IPS-15b (cell line): Measurements from ENCODE around the gene TRPM3.

ENCODE experiments used
- H3K27me3 ChIP-seq: one replicate; pipeline ENCODE4 v1.6.1; 2013; ENCODE audit warnings: low read length; ENCODE audit not compliant: control insufficient read depth, insufficient read depth
- H3K36me3 ChIP-seq: one replicate; pipeline ENCODE4 v1.6.1; 2013; ENCODE audit warnings: low read length; ENCODE audit not compliant: control insufficient read depth, insufficient read depth
- H3K4me1 ChIP-seq: one replicate; pipeline ENCODE4 v1.6.1; 2013; ENCODE audit warnings: mild to moderate bottlenecking, low read length; ENCODE audit not compliant: control insufficient read depth, insufficient read depth
- H3K4me3 ChIP-seq: one replicate; pipeline ENCODE4 v1.5.1; 2013; ENCODE audit warnings: low read depth, low read length
- H3K9ac ChIP-seq: one replicate; pipeline ENCODE4 v1.6.1; 2013; ENCODE audit warnings: low read depth, mild to moderate bottlenecking, low read length
- H3K9me3 ChIP-seq: one replicate; pipeline ENCODE4 v1.6.1; 2013; ENCODE audit warnings: mild to moderate bottlenecking, low read length; ENCODE audit not compliant: control insufficient read depth, insufficient read depth

TRPM3 gene

DNA sequence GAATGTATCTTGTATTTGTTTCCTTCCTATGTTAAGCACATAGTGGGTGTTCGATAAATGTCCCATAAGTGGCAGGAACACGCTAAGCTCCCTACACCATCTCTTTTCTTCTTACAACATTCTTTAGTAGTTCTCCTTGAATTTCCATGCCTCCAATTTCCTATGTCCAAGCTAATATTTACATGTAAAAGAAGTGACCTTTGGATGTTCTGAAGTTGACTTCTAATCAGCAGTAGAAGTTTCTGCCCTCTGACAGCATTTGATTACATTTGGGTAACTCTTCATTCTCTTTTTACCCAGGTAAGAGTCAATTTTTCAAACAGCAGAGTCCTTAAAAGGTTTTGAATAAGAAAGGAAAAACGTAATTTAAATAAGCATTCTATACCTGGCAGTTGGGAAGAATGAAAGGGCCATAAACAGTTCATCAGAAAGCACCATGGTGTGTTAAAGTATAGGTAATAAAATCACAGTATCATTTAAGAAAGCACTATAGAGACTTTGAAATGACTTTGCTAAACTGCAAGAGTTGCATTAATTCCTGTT, 78.9 kb downstream of the TRPM3 start:
- Histone ChIP-seq H3K27me3 (no peaks in the 10 kb centered on the region), H3K9ac (no peak overlapping the region), H3K9me3 (no peaks in the 10 kb centered on the region), H3K4me3 (no peak overlapping the region), H3K36me3 (no peaks in the 10 kb centered on the region), H3K4me1 (peaks cover 13% of the 10 kb centered on the region)

DNA sequence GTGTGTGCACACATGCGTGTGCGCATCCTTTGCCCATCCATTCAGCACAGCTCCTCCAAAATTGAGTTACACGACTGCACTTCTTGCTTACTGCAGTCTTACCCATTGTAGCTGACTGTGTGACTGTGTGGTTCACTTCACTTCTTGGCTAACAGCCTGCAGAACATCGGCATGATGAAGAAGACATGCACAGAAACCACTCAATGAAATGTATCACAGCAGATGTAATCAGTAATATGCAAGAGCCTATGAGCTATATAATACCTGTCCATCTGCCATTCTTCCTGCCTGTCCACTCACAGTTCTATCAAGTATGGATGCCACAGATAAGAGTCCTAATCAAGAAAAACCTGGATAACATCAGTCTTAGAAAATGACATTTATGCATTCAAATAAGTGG, 83.9 kb downstream of the TRPM3 start:
- Histone ChIP-seq H3K36me3 (no peaks in the 10 kb centered on the region), H3K9me3 (no peaks in the 10 kb centered on the region), H3K9ac (no peak overlapping the region), H3K4me3 (no peak overlapping the region), H3K4me1 (peaks cover 5% of the 10 kb centered on the region), H3K27me3 (no peaks in the 10 kb centered on the region)

DNA sequence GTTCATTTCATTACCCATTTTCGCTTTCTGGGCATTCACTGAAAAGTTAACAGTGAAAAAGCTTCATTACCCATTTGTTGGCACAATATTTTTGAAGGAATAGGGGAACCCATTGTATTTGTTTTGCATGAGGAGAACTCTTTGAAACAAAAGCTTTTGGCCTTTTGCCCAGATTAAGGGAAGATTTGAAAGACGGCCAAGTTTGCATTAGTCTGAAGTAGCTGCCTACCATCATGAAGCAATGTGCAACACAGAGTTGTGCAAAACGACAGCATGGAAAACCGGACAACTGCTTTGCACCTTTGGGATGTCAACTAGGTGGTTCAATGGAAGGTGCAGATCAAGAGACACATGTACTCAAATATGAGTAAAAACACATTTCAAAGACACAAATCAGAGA, 84.9 kb downstream of the TRPM3 start:
- H3K4me1 ChIP-seq = no peaks in the 10 kb centered on the region

DNA sequence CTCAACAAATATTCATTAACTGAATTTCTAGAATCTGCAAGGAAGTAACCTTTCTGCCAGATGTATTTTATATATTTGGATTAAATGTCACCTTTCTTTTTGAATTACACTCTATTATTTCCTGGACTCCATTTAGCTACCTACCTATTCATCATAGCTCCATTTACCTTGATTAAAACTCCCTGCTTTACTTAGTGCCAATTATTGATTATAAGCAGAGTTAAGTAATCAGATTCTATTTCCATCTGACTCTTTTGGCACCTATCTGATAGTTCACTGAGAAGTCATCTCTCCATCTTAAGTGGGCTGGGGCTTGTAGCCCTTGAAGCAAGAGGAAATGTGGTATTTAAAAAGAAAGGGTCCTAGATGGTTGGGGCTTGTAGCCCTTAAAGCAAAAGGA, 88.6 kb downstream of the TRPM3 start:
- no peak overlapping the region for H3K9ac ChIP-seq
- H3K27me3 ChIP-seq = no peaks in the 10 kb centered on the region
- no peak overlapping the region for H3K4me3 ChIP-seq
- no peaks in the 10 kb centered on the region for H3K9me3 ChIP-seq
- H3K4me1 ChIP-seq = peaks cover 3% of the 10 kb centered on the region
- no peaks in the 10 kb centered on the region for H3K36me3 ChIP-seq

More for the DNA sequence above, 84.9 kb downstream of the TRPM3 start:
- Histone ChIP-seq H3K9ac (no peak overlapping the region), H3K36me3 (no peaks in the 10 kb centered on the region), H3K9me3 (no peaks in the 10 kb centered on the region), H3K27me3 (no peaks in the 10 kb centered on the region), H3K4me3 (no peak overlapping the region)

DNA sequence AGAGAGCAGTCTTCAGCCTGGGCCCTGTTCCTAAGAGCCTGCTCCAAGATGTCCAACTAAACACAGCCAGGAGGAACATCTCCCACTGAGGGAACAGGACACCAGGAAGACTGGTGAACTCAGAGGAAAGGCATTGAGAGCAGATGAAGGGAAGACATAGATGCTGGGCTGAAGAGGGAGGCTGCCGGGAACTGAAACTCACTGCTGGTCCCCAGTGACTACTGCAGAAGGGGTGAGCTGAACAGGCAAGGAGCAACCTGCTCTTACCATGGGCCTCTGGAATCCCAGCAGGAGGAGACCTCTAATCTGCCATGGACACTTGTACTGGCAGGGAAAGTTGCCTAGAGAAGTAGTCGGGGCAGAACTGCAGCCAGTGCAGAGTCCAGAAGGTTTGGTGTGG, 95.7 kb downstream of the TRPM3 start:
- Histone ChIP-seq H3K9me3 (no peaks in the 10 kb centered on the region), H3K4me3 (no peak overlapping the region), H3K36me3 (no peaks in the 10 kb centered on the region), H3K27me3 (no peaks in the 10 kb centered on the region), H3K9ac (no peak overlapping the region), H3K4me1 (peaks cover 3% of the 10 kb centered on the region)

DNA sequence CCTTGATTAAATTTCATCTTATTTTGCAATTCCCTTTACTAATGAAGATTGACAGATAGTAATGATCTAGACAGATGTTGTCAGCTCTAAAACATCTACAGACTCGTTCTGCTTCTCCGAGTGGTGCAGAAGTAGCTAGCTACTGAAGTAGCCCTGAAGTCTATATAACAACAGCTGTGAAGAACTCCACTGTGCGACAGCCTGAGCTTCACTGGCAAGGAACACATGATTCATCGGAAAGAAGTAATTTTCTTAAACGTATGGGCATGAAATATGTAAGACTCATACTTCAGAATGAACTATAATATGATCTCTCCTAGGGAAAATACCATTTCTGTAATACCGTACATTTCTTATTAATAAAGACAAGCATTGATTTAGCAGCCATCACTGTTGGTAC, 96.2 kb downstream of the TRPM3 start:
- Histone ChIP-seq H3K9me3 (no peaks in the 10 kb centered on the region), H3K4me3 (no peak overlapping the region), H3K36me3 (no peaks in the 10 kb centered on the region), H3K9ac (no peak overlapping the region), H3K4me1 (peaks cover 3% of the 10 kb centered on the region), H3K27me3 (no peaks in the 10 kb centered on the region)

DNA sequence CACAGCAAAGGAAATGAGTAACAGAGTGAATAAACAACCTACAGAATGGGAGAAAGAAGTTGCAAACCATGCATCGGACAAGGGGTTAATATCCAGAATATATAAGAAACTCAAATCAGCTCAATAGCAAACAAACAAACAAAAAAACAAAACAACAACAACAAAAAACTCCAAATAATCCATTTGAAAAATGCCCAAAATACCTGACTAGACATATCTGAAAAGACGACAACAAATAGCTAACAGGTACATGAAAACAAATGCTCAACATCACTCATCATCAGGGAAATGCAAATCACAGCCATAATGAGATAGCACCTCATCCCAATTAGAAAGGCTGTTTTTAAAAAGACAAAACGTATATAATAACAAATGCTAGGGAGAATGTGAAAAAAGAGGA, 111.2 kb downstream of the TRPM3 start:
- Histone ChIP-seq H3K9ac (no peak overlapping the region), H3K27me3 (no peaks in the 10 kb centered on the region), H3K4me1 (no peaks in the 10 kb centered on the region), H3K36me3 (no peaks in the 10 kb centered on the region), H3K9me3 (no peaks in the 10 kb centered on the region), H3K4me3 (no peak overlapping the region)

DNA sequence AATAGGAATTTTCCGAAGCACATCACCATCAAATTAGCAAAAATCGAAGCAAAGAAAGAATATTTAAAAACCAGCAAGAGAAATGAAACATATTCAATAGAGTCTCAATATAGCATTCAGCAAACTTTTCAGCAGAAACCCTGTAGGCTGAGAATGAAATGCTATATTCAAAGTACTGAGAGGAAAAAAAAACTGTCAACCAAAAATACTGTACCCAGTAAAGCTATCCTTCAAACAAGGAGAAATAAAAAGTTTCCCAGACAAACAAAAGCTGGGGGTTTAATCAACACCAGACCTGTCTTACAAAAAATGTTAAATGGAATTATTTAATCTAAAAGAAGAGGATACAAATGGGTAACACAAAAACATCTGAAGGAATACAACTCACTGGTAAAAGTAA, 116.0 kb downstream of the TRPM3 start:
- Histone ChIP-seq H3K9me3 (no peaks in the 10 kb centered on the region), H3K9ac (no peak overlapping the region), H3K27me3 (no peaks in the 10 kb centered on the region), H3K36me3 (no peaks in the 10 kb centered on the region), H3K4me1 (peaks cover 2% of the 10 kb centered on the region), H3K4me3 (no peak overlapping the region)

DNA sequence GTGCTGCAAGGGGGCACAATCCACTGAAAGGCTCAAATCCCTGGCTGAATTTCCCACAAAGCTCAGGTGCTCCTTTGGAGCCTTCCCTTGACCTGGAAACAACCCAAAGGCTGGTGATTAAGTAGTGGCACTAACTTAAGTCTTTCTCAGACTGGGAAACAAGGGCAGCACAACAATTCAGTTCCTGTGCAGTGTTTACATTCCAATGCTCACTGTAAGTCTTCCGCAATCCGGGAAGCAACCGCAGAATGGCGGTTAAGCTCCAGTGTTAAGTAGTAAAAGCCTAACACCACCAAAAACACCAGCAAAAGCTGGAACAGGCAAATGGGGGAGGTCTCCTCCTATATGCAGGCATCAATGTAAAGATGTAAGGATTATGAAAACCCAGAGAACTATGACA, 117.2 kb downstream of the TRPM3 start:
- H3K9ac ChIP-seq = no peak overlapping the region
- H3K4me3 ChIP-seq = no peak overlapping the region
- H3K27me3 ChIP-seq = no peaks in the 10 kb centered on the region
- H3K4me1 ChIP-seq = peaks cover 5% of the 10 kb centered on the region
- H3K9me3 ChIP-seq = no peaks in the 10 kb centered on the region
- H3K36me3 ChIP-seq = no peaks in the 10 kb centered on the region

DNA sequence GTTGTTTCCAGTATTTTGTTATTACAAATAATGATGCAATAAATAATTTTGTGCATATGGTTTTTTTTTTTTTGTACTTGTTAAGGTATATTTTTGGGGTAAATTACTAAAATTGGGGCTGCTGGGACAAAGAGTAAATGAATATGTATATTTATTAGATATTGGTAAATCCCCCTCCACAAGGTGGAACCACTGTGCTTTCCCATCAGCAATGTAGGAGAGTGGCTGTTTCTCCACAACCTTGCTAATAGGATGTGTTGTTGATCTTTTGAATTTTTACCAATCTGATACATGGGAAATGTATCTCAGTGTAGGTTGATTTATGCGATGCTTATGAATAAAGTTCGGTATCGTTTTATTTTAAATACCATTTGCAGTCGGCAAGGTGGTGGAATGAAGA, 118.1 kb downstream of the TRPM3 start:
- Histone ChIP-seq H3K4me1 (peaks cover 8% of the 10 kb centered on the region), H3K9ac (no peak overlapping the region), H3K9me3 (no peaks in the 10 kb centered on the region), H3K27me3 (no peaks in the 10 kb centered on the region), H3K36me3 (no peaks in the 10 kb centered on the region), H3K4me3 (no peak overlapping the region)

DNA sequence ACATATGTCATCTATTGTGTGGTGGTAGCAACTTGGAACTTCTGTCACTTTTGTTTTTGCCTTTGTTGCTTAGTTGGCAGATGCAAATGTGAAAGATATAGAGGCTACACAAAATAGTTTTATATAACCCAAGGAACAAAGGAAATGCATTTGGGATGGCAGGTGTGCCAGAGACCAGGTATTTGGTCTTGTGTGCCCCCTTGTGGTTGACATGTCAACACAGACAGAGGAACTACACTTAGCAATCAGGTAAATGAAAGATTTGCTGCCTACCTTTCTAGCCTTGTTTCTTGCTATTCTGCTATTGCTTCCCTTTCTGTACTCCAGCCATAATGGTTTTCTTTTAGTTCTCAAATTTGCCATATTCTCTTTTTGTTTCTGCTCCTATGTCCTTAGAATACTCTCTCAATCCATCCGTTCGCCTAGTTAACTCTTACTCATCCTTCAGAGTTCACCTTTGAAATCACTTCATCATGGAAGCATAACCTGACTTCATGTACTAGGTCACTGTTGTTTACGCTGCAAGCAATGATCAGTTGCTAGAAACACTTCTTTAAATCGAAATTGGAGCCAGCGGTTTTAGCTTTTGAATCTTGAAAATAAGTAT, 119.5 kb downstream of the TRPM3 start:
- Histone ChIP-seq H3K4me1 (peaks cover 8% of the 10 kb centered on the region), H3K27me3 (no peaks in the 10 kb centered on the region), H3K4me3 (no peak overlapping the region), H3K9me3 (no peaks in the 10 kb centered on the region), H3K36me3 (no peaks in the 10 kb centered on the region), H3K9ac (no peak overlapping the region)

DNA sequence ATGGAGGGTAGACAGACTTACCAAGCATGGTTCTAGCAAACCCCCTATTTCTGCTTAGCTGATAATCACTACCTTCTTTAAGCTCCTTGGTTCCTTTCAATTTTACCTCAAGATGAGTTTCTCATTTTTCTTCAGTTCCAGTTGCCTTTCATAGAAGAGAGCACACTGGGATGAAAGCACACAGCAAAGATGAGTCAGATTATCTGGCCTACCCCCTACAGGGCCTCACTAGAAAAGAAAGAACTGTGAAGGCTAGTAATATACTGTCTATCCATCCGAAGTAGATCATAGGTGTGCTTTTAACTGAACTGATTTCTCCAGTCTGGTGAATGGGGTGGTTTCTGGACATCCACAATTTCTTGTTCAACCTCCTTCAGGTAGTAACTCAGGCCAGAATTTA, 122.5 kb downstream of the TRPM3 start:
- Histone ChIP-seq H3K9ac (no peak overlapping the region), H3K36me3 (no peaks in the 10 kb centered on the region), H3K9me3 (no peaks in the 10 kb centered on the region), H3K4me1 (peaks cover 8% of the 10 kb centered on the region), H3K27me3 (no peaks in the 10 kb centered on the region), H3K4me3 (no peak overlapping the region)
